Stimulated activated memory B cell treated with anti-CD40 and anti-IgM and Interleukin-4, amounts not matched to agents 10 μg/mL and 1 μg/mL and 100 μg/mL, for 72 hours (primary cell): ENCODE measurements around the gene CTIF.
"Not testable (repeated sequence)": the region's sequence is repeated elsewhere in the genome, so short reads cannot be mapped to it uniquely, and the experiment has no call there.

Experiments
- ATAC-seq: fragments of 150-1000 bp; cut with Tn5 transposase; 2 replicates; pipeline ENCODE4 v1.10.0; 2021
- H3K27ac Mint-ChIP-seq: one replicate; pipeline ENCODE4 v1.8.0; 2022; ENCODE audit warnings: mild to moderate bottlenecking, mixed read lengths
- H3K27me3 Mint-ChIP-seq: one replicate; pipeline ENCODE4 v1.8.0; 2022; ENCODE audit warnings: mixed read lengths
- H3K36me3 Mint-ChIP-seq: one replicate; pipeline ENCODE4 v1.8.0; 2022; ENCODE audit warnings: mixed read lengths
- H3K4me1 Mint-ChIP-seq: one replicate; pipeline ENCODE4 v1.8.0; 2022; ENCODE audit warnings: mixed read lengths
- H3K4me3 Mint-ChIP-seq: one replicate; pipeline ENCODE4 v1.8.0; 2022; ENCODE audit warnings: mild to moderate bottlenecking, moderate library complexity, mixed read lengths
- H3K9me3 Mint-ChIP-seq: one replicate; pipeline ENCODE4 v1.8.0; 2022; ENCODE audit warnings: mixed read lengths

CTIF gene

DNA sequence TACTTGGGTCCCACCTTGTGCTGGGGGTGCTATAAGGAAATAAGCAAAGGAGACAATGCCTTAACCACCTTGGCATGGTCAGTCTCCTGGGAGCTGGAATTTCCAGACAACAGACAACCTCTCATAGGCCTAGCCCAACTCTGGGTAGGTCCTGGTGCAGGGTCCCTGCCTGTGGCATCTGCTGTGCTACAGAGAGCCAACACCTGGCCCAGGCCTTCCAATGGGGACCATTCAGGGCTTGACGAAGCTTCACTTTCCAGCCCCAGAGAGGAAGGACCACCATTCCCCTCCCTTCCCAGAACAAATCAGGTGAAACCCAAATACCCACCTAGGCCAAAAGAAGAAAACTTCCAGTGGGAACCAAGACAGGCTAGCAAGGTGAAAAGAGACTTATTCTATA, 329.1 kb downstream of the CTIF start:
- peak overlapping the region; percentile 90 for H3K27ac Mint-ChIP-seq
- no peak for ATAC-seq
- H3K4me1 Mint-ChIP-seq, result peaks cover 29% of the 10 kb centered on the region
- peaks cover 3% of the 10 kb centered on the region for H3K9me3 Mint-ChIP-seq
- H3K4me3 Mint-ChIP-seq, result no peak overlapping the region
- no peaks in the 10 kb centered on the region for H3K27me3 Mint-ChIP-seq
- H3K36me3 Mint-ChIP-seq, result peaks cover 4% of the 10 kb centered on the region

DNA sequence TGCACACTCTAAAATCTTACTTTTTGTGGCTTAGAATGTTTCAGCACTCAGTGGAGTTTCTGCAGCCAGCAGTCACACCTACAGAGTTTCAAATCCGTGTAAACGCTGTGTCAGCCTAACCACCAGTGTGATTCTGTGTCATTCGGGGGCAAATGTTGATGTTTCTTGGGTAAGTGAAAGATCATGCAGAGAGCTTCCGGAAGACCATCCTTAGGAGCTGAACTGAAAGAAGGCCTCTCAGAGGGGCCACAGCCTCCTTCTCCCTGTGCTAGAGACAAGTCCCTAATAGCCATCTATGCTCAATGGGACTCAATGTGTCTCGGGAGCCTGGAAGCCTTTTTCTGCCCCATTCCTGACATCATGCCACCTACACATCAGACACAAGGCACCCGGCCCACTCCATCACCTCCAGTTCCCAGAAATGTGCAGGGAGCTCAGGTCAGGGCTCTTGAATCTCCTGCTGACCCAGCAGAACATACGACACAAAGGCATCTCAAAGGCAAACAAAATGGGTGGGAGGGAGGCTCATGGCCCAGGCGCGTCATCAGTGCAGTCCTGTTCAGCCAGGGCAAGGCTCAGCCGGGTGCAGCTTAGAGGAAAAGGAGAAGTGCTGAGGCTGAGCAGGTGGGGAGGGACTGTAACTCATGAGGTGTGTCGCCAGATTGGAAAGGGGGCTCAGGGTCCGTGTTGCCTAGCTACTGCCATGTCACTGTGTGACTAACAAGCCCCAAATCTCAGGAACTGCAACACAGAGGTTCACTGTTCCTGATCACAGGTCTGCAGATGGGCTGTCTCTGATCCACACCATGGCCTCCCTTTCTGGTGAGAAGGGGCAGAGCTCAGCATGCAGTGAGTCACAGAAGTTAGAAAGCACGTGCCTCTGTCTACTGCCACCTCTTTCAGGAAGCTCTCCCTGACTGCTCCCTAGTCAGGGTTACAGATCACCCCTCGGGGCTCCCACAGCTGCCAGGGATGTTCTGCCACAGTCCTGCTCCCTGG, 329.9 kb downstream of the CTIF start:
- ATAC-seq, result peak; percentile 97
- H3K27me3 Mint-ChIP-seq, result no peaks in the 10 kb centered on the region
- peak overlapping the region; percentile 90 for H3K27ac Mint-ChIP-seq
- peaks cover under 1% of the 10 kb centered on the region for H3K9me3 Mint-ChIP-seq
- H3K4me1 Mint-ChIP-seq, result peaks cover 30% of the 10 kb centered on the region
- H3K36me3 Mint-ChIP-seq, result peaks cover 1% of the 10 kb centered on the region
- H3K4me3 Mint-ChIP-seq, result peak overlapping the region; percentile 22

DNA sequence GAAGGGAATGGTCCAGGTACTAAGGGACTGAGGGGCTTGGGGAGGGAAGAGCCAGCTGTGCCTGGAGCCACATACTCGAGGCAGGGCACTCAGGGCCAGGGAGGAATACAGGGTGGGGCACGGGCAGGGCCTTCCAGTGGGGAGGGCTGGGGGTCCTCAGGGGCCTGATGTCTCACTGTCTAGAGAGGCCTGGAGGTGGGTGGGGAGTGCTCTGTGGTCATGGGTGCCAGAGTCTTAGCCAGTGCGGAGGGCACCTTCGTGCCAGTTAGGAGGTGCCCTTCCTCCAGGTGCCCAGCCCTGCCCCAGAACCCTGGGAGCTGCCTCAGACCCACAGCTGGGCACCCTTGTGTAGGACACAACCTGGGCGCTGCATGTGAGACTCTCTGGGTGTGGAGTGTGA, 330.8 kb downstream of the CTIF start:
- Mint-ChIP-seq H3K4me3 (no peak overlapping the region), H3K36me3 (no peaks in the 10 kb centered on the region), H3K9me3 (no peaks in the 10 kb centered on the region), H3K27ac (peak overlapping the region; percentile 90), H3K27me3 (no peaks in the 10 kb centered on the region), H3K4me1 (peaks cover 27% of the 10 kb centered on the region)
- no peak for ATAC-seq

DNA sequence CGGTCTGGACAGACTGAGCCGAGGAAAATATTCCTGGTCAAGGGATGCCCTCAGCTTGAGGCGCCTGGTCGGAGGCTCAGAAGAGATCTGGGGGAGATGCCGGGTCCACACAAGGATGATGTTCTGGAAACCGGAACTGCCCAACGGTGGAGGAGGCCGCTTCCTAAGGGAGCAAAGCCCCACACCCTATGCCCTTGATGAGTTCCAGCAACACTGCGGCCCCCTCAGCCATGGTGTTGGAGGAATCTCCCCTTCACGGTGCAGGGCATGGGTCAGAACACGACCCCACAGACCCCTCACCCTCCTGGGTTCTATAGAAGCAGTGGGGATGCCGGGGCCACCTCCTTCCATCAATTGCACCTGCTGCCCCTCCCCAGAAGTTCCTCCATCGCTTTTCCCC, 332.1 kb downstream of the CTIF start:
- H3K4me3 Mint-ChIP-seq, H3K9me3 Mint-ChIP-seq, ATAC-seq, H3K36me3 Mint-ChIP-seq, H3K27me3 Mint-ChIP-seq: not testable (repeated sequence)
- H3K4me1 Mint-ChIP-seq, result peaks cover 30% of the 10 kb centered on the region
- H3K27ac Mint-ChIP-seq, result peak overlapping the region; percentile 0

DNA sequence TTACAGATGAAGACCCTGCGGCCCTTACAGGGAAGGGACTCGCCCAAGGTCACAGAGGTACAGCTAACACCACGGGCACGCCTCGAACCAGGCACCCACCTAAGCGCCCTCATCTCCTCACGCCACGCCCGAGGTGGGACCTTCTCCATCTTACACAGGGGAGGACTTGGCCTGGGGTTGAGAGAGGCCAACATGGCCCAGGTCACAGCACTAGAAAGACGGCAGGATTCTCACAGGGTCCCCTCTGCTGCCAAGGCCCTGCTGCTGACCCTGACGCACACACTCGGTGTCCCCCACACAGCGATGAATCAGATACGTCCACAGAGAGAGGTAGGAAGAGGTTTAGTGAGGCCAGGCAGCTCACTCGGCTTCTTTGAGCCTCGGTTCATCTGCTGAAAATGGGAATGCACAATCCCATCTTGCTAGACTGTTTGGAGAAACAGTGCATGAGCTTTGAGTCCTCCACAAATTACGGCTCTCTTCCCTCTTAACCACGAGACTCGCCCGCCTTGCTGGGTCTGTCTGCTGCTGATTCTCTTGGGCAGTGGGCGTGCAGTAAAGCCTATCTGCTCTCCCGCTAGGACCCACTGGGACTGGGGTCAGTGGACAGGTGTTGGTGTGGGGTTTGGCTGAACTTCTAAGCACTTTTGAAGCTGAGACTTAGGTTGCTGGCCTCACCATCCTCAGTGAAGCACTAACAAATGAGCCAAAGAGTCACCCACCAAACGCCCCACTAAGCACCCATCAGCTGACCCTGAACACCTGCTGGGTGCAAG, 332.7 kb downstream of the CTIF start:
- H3K27ac Mint-ChIP-seq, result peak overlapping the region; percentile 0
- ATAC-seq, result no peak
- peaks cover 37% of the 10 kb centered on the region for H3K4me1 Mint-ChIP-seq
- H3K27me3 Mint-ChIP-seq, result no peaks in the 10 kb centered on the region
- no peaks in the 10 kb centered on the region for H3K36me3 Mint-ChIP-seq
- no peak overlapping the region for H3K4me3 Mint-ChIP-seq
- H3K9me3 Mint-ChIP-seq, result no peaks in the 10 kb centered on the region

DNA sequence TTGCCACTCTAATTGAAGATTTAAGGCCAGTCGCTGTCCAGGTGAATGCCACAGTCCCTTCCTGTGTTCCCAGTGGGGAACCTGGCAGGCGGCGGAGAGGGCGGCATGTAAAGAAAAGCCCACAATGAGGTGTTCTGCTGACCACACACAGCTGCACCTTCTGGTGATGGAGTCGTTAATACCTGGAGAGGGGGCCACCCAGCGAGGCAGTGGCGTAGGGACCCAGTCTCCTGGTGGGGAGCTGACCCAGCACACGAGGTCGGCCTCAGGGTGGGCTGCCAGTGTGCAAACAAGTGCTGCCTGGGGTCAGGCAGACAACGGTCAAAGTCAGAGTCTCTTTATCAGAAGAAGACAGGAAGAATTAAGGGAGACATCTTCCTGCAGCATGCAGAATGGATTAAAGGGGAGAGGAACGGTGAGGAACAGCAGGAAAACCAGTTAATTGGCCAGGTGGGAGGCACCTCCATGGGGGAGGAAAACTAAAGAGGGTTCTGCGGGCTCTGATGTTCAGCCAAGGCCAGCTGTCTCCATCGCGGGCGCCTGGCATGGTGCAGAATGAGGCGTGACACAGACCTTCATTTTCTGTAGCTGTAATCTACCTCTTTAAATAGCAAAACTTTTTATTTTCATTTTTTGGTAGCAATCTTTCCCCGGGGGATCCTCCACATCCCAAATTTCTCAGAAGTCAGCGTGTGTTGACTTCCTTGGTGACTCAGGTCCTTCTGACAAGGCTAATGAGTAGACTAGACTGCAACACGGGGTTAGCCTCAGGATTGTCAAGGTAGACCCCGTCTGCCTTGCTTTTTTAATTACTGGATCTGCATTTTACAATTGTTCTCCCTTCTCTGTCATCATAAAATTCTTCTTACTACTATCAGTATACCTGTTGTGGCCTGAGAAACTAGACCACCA, 333.7 kb downstream of the CTIF start:
- Mint-ChIP-seq H3K27me3 (no peaks in the 10 kb centered on the region), H3K4me1 (peaks cover 38% of the 10 kb centered on the region), H3K4me3 (no peak overlapping the region), H3K27ac (peak overlapping the region; percentile 50), H3K9me3 (no peaks in the 10 kb centered on the region), H3K36me3 (no peaks in the 10 kb centered on the region)
- ATAC-seq, result no peak

DNA sequence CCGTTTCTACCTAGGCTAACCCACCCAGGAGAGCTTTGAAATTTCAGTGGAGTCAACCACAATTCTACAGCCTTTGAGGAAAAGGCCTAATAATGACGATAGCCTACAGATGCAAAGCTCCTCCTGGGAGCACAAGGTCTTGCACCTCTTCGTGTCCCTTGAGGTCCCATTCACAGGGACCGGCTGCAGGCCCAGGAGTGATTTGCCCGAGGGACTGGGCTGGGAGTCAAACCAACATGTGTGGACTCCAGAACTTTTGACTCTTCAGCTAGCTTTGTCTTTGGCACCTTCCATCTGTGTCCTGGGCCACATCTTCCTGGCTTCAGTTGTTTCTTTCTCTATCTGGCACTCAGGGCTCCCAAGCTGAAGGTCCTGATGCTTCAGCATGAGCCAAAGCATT, 335.4 kb downstream of the CTIF start:
- peaks cover 25% of the 10 kb centered on the region for H3K4me1 Mint-ChIP-seq
- H3K27me3 Mint-ChIP-seq, result peaks cover 10% of the 10 kb centered on the region
- H3K9me3 Mint-ChIP-seq, result no peaks in the 10 kb centered on the region
- no peak overlapping the region for H3K4me3 Mint-ChIP-seq
- no peak for ATAC-seq
- H3K27ac Mint-ChIP-seq, result no peak overlapping the region
- no peaks in the 10 kb centered on the region for H3K36me3 Mint-ChIP-seq

DNA sequence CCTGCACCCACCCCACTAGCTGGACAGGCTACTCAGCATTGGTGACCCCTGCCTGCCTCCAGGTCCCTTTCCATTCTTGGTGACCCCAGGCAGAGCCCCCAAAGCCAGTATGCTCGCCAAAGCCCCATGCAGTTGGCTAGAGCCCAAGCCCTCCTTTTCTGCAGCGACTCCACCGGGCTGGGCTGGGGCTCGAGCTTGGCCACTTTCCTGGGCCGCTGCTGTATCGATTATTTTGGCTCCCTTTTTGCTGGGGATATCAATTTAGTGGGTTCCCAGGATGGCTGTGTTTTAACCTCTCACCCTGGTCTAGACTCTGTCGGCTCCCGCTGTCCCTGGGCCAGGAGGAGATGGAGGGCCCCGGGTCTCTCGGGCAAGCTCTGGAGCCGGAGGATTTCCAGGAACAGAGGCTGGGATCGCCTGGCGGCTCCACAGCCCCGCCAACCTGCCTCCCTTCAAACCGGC, 335.9 kb downstream of the CTIF start:
- no peak for ATAC-seq
- H3K36me3 Mint-ChIP-seq, result no peaks in the 10 kb centered on the region
- no peaks in the 10 kb centered on the region for H3K9me3 Mint-ChIP-seq
- H3K4me3 Mint-ChIP-seq, result no peak overlapping the region
- H3K27ac Mint-ChIP-seq, result no peak overlapping the region
- H3K4me1 Mint-ChIP-seq, result peaks cover 20% of the 10 kb centered on the region
- peaks cover 10% of the 10 kb centered on the region for H3K27me3 Mint-ChIP-seq

DNA sequence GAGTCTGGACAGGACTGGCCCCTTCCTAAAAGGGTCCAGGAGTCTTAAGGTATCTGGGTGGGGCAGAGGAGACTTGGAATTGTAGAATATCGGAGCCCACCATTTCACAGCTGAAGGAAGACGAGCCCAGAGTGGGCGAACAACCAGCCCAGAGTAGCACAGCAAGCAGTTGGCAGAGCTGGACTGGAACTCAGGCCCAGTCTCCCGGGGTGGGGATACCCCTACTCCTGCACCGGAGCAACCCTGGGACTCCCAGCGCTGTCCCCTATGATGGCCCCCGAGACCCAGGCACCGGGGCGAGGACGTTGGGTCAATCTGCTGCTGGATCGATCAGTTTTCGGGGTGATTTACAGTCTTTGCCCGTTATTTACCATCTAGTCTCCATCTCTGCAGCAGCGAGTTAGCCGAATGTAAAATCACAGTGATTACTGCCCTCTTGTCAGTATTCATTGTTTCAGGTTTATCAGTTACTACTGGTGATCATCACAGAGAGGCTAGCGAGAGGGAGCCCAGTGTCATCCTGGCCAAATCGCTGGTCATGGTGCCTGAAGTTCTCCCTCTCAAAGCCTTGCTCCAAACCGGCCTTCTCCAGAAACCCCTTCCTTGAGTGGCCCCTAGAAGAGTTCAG, 336.6 kb downstream of the CTIF start:
- no peak overlapping the region for H3K27ac Mint-ChIP-seq
- no peak overlapping the region for H3K4me3 Mint-ChIP-seq
- no peaks in the 10 kb centered on the region for H3K36me3 Mint-ChIP-seq
- ATAC-seq, result no peak
- H3K27me3 Mint-ChIP-seq, result peaks cover 10% of the 10 kb centered on the region
- no peaks in the 10 kb centered on the region for H3K9me3 Mint-ChIP-seq
- peaks cover 17% of the 10 kb centered on the region for H3K4me1 Mint-ChIP-seq

DNA sequence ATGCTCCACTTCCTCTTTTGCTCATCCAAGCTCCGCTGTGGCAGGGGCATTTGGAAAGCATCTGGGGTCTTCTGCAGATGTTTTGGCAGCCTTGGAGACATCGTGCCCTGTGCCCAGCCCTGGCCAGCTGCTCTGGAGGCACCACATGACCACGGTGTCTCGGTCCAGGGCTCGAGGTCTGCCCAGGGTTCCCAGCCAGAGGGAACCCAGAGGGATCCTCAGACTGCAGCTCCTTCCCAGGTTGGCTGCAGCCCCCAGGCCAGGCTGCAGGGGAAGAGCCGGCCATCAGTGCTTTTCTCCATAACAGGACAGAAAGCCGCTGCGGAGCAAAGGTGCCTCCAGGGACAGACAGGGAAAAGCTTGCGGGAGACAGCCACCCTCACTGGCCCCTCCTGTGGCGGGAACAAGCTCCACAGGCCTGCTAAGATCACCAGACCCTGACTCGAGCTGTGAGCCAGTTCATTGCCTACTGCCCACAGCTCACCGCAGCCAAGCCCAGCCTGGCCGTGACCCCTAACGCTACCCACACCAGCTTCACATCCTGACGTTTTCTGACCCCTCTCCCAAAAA, 337.2 kb downstream of the CTIF start:
- no peaks in the 10 kb centered on the region for H3K9me3 Mint-ChIP-seq
- H3K27ac Mint-ChIP-seq, result no peak overlapping the region
- no peak for ATAC-seq
- H3K36me3 Mint-ChIP-seq, result no peaks in the 10 kb centered on the region
- no peak overlapping the region for H3K4me3 Mint-ChIP-seq
- H3K27me3 Mint-ChIP-seq, result peaks cover 10% of the 10 kb centered on the region
- peaks cover 17% of the 10 kb centered on the region for H3K4me1 Mint-ChIP-seq

DNA sequence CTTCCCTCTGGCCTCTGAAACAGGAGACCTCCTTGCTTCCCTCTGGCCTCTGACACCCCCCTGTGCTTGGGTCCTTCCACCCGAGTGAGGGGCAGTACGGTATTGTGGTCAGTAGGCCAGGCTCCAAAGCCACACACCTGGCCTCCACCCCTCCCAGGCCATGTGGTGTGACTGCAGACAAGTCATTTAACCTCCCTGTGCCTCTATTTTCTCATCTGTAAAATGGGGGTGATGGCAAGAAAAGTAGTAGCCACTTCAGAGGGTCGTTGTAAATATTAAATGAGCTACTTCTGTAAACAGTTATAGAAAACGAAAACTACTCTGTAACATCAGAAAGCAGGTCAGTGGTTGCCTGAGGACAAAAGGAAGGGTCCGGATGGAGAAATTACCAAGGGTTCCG, 337.8 kb downstream of the CTIF start:
- ATAC-seq, result no peak
- Mint-ChIP-seq H3K27me3 (peaks cover 10% of the 10 kb centered on the region), H3K4me1 (peaks cover 17% of the 10 kb centered on the region), H3K27ac (no peak overlapping the region), H3K4me3 (no peak overlapping the region), H3K36me3 (no peaks in the 10 kb centered on the region), H3K9me3 (no peaks in the 10 kb centered on the region)

DNA sequence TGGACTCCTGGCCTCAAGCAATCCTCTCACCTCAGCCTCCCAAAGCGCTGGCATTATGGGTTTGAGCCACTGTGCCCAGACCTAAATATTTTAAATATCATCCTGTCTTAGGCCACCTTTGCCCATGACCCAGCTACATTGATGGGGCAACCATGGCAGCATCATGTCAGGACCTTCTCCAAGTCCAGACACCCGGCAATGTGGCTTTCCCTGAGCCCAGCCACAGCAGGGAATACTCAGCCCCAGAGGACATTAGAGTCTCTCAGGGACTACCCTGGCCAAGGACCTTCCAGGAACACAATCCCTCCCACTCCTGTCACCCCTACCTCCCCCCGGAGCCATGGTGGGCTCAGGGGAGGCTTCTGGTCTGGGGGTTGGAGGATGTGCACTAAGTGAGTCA, 339.1 kb downstream of the CTIF start:
- ATAC-seq, result no peak
- H3K27ac Mint-ChIP-seq, result no peak overlapping the region
- peaks cover 16% of the 10 kb centered on the region for H3K4me1 Mint-ChIP-seq
- no peaks in the 10 kb centered on the region for H3K36me3 Mint-ChIP-seq
- H3K4me3 Mint-ChIP-seq, result no peak overlapping the region
- peaks cover 10% of the 10 kb centered on the region for H3K27me3 Mint-ChIP-seq
- no peaks in the 10 kb centered on the region for H3K9me3 Mint-ChIP-seq

DNA sequence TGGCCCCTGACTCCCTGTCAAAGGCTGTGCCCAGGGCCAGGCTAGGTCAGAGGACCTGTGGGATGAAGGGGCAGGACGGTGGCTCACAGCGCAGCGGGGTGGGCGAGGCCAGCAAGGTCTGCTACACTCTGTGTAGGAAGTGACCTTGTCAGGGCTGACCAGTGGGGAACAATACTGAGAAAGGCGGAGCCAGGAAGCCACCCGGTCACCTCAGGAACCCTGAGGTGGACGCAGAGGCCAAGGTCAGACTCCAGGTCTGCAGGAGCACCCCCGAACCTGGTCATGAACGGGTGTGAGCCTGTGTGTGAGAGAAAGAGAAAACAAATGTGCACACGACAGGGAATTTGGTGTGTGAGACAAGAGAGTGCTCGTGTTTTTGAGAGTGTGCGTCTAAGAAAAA, 339.6 kb downstream of the CTIF start:
- ATAC-seq, result no peak
- Mint-ChIP-seq H3K9me3 (no peaks in the 10 kb centered on the region), H3K27me3 (peaks cover 10% of the 10 kb centered on the region), H3K4me3 (no peak overlapping the region), H3K4me1 (peaks cover 11% of the 10 kb centered on the region), H3K36me3 (no peaks in the 10 kb centered on the region), H3K27ac (no peak overlapping the region)

DNA sequence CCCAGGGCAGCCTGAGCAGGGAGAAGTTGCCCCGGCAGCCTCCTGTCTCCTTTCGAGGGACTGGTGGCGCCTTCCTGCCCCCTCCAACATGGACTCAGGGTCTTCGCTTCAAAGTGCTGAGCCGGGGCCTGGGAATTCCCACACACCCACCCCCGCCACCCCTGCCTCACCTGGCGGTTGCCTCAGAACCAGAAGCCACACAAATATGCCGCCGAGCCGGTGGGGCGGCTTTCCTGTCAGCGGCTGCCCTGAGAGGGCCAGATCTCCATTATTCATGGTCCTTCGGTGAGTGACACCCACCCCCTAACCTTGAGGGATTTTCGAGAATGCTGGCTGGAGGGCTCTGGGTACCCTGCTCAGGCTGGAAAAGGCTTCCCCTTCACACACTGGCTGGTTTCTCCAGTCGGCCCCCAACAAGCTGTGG, 340.2 kb downstream of the CTIF start:
- Mint-ChIP-seq H3K36me3 (no peaks in the 10 kb centered on the region), H3K4me1 (peaks cover 11% of the 10 kb centered on the region), H3K4me3 (no peak overlapping the region), H3K27me3 (peaks cover 10% of the 10 kb centered on the region), H3K9me3 (no peaks in the 10 kb centered on the region), H3K27ac (no peak overlapping the region)
- ATAC-seq, result no peak
